ENCODE results near the gene KLHL25. TPM values are rescaled to one million over a fixed set of nuclear protein-coding genes. Genes with fewer than 3 reads are reported as not detected.

The KLHL25 gene
- total and polyA plus RNA-seq, 2 experiments from 2014 or later = 2.0 to 7.1 TPM

- Histone ChIP-seq H3K4me3 (no peak overlapping the region), H3K9me3 (ENCODE audit: low read depth) (no peaks in the 10 kb centered on the region), H3K9me2 (ENCODE audit: insufficient read depth) (no peaks in the 10 kb centered on the region), H3K36me3 (ENCODE audit: low read depth) (no peaks in the 10 kb centered on the region), H3K27me3 (replicated peaks; ENCODE audit: insufficient read depth) (no peaks in the 10 kb centered on the region), H3K4me1 (ENCODE audit: insufficient read depth) (no peaks in the 10 kb centered on the region), H4K20me1 (ENCODE audit: insufficient read depth) (no peaks in the 10 kb centered on the region), H3K79me2 (ENCODE audit: insufficient read depth) (no peaks in the 10 kb centered on the region), H3K4me2 (ENCODE audit: unreplicated experiment) (no peak overlapping the region), H3F3A (ENCODE audit: insufficient read depth) (no peaks in the 10 kb centered on the region), H2AFZ (no peak overlapping the region), H3K9ac (no peak overlapping the region), H3K27ac (no peak overlapping the region)
- no peak for DNase-seq
- 72 to 93% methylated on average over 1 of the region's 1 CpG for WGBS, 2 experiments (ENCODE audit: low coverage in 1 of 2, low lambda C conversion rate in 2 of 2, missing lambda C conversion rate in 2 of 2)
- in situ Hi-C loops (cut with MboI) = no loop called here
- TF ChIP-seq EZH2 (IDR thresholded peaks at IDR 0.05; ENCODE audit: insufficient read depth, poor library complexity, severe bottlenecking) (no peak), EZH2phosphoT487 (IDR thresholded peaks at IDR 0.05; ENCODE audit: insufficient read depth, low read depth) (no peak)
Observed at GRCh38 chr15:85828126-85828525, 33.4 kb upstream of the KLHL25 start.

- no peaks in the 10 kb centered on the region for H3K27me3 ChIP-seq (replicated peaks; ENCODE audit: insufficient read depth)
- no peaks in the 10 kb centered on the region for H3F3A ChIP-seq (ENCODE audit: insufficient read depth)
- no peak overlapping the region for H3K27ac ChIP-seq
- in situ Hi-C loops (cut with MboI) = no loop called here
- H3K9ac ChIP-seq = no peak overlapping the region
- H3K4me3 ChIP-seq = no peak overlapping the region
- 53 to 56% methylated on average over 7 of the region's 7 CpGs for WGBS, 2 experiments (ENCODE audit: low coverage in 1 of 2, low lambda C conversion rate in 2 of 2, missing lambda C conversion rate in 2 of 2)
- no peaks in the 10 kb centered on the region for H3K9me2 ChIP-seq (ENCODE audit: insufficient read depth)
- peak; percentile 55 for DNase-seq
- no peaks in the 10 kb centered on the region for H4K20me1 ChIP-seq (ENCODE audit: insufficient read depth)
- no peaks in the 10 kb centered on the region for H3K79me2 ChIP-seq (ENCODE audit: insufficient read depth)
- TF ChIP-seq EZH2 (IDR thresholded peaks at IDR 0.05; ENCODE audit: insufficient read depth, poor library complexity, severe bottlenecking) (no peak), EZH2phosphoT487 (IDR thresholded peaks at IDR 0.05; ENCODE audit: insufficient read depth, low read depth) (no peak)
- H3K4me2 ChIP-seq (ENCODE audit: unreplicated experiment) = no peak overlapping the region
- H3K4me1 ChIP-seq (ENCODE audit: insufficient read depth) = no peaks in the 10 kb centered on the region
- no peaks in the 10 kb centered on the region for H3K36me3 ChIP-seq (ENCODE audit: low read depth)
- H3K9me3 ChIP-seq (ENCODE audit: low read depth) = no peaks in the 10 kb centered on the region
- H2AFZ ChIP-seq = no peak overlapping the region
Observed at GRCh38 chr15:85826756-85827515, 32.2 kb upstream of the KLHL25 start.

GRCh38 chr15:85825719-85826118 is 31.0 kb upstream of the KLHL25 start:
- in situ Hi-C loops (cut with MboI) = no loop called here
- WGBS, 2 experiments (ENCODE audit: low coverage in 1 of 2, low lambda C conversion rate in 2 of 2, missing lambda C conversion rate in 2 of 2) = 49 to 57% methylated on average over 2 of the region's 2 CpGs
- TF ChIP-seq EZH2phosphoT487 (IDR thresholded peaks at IDR 0.05; ENCODE audit: insufficient read depth, low read depth) = no peak

GRCh38 chr15:85825118-85825517 is 30.4 kb upstream of the KLHL25 start:
- Histone ChIP-seq H3K36me3 (ENCODE audit: low read depth) (no peaks in the 10 kb centered on the region), H3F3A (ENCODE audit: insufficient read depth) (no peaks in the 10 kb centered on the region), H3K9me2 (ENCODE audit: insufficient read depth) (no peaks in the 10 kb centered on the region), H3K79me2 (ENCODE audit: insufficient read depth) (no peaks in the 10 kb centered on the region), H3K9ac (no peak overlapping the region), H3K4me3 (no peak overlapping the region), H4K20me1 (ENCODE audit: insufficient read depth) (no peaks in the 10 kb centered on the region), H3K27ac (no peak overlapping the region), H3K9me3 (ENCODE audit: low read depth) (no peaks in the 10 kb centered on the region), H3K27me3 (replicated peaks; ENCODE audit: insufficient read depth) (no peaks in the 10 kb centered on the region; the same call in 1 of the 2 replicates), H3K4me1 (ENCODE audit: insufficient read depth) (no peaks in the 10 kb centered on the region), H2AFZ (no peak overlapping the region), H3K4me2 (ENCODE audit: unreplicated experiment) (no peak overlapping the region)
- DNase-seq = no peak
- no peak for TF ChIP-seq EZH2phosphoT487 (IDR thresholded peaks at IDR 0.05; ENCODE audit: insufficient read depth, low read depth)
- TF ChIP-seq EZH2 (IDR thresholded peaks at IDR 0.05; ENCODE audit: insufficient read depth, poor library complexity, severe bottlenecking) = no peak
- in situ Hi-C loops (cut with MboI) = no loop called here
- 52 to 58% methylated on average over 4 of the region's 4 CpGs for WGBS, 2 experiments (ENCODE audit: low coverage in 1 of 2, low lambda C conversion rate in 2 of 2, missing lambda C conversion rate in 2 of 2)

More at GRCh38 chr15:85825719-85826118, 31.0 kb upstream of the KLHL25 start:
- Histone ChIP-seq H2AFZ (no peak overlapping the region), H3K9ac (no peak overlapping the region), H3K9me2 (ENCODE audit: insufficient read depth) (no peaks in the 10 kb centered on the region), H3K27me3 (replicated peaks; ENCODE audit: insufficient read depth) (no peaks in the 10 kb centered on the region), H3K4me3 (no peak overlapping the region), H3K4me2 (ENCODE audit: unreplicated experiment) (no peak overlapping the region), H3K36me3 (ENCODE audit: low read depth) (no peaks in the 10 kb centered on the region), H3K4me1 (ENCODE audit: insufficient read depth) (no peaks in the 10 kb centered on the region), H3K79me2 (ENCODE audit: insufficient read depth) (no peaks in the 10 kb centered on the region), H3F3A (ENCODE audit: insufficient read depth) (no peaks in the 10 kb centered on the region), H4K20me1 (ENCODE audit: insufficient read depth) (no peaks in the 10 kb centered on the region), H3K27ac (no peak overlapping the region), H3K9me3 (ENCODE audit: low read depth) (no peaks in the 10 kb centered on the region)
- no peak for DNase-seq
